ENCODE measurements around the gene KCND1.

KCND1 gene

GRCh38 chrX:48960291-48960690, 11.4 kb downstream of the KCND1 start:
- in situ Hi-C loops (cut with MboI; ENCODE audit: low sequenced_read_pairs, unreplicated experiment), result no loop called here
- DNase-seq (ENCODE audit: low spot score), result no peak
- no peak for TF ChIP-seq CTCF (IDR thresholded peaks at IDR 0.05; ENCODE audit: borderline replicate concordance, control extremely low read depth, extremely low read depth, insufficient read depth, missing control alignments)

- no peak for TF ChIP-seq CTCF (IDR thresholded peaks at IDR 0.05; ENCODE audit: borderline replicate concordance, control extremely low read depth, extremely low read depth, insufficient read depth, missing control alignments)
- DNase-seq (ENCODE audit: low spot score), result no peak
- in situ Hi-C loops (cut with MboI; ENCODE audit: low sequenced_read_pairs, unreplicated experiment), result no loop called here
Observed at GRCh38 chrX:48958635-48959094, 13.0 kb downstream of the KCND1 start.

GRCh38 chrX:48957827-48958634, 13.6 kb downstream of the KCND1 start:
- TF ChIP-seq CTCF (IDR thresholded peaks at IDR 0.05; ENCODE audit: borderline replicate concordance, control extremely low read depth, extremely low read depth, insufficient read depth, missing control alignments), result no peak
- DNase-seq (ENCODE audit: low spot score), result peak; percentile 90
- in situ Hi-C loops (cut with MboI; ENCODE audit: low sequenced_read_pairs, unreplicated experiment), result no loop called here

GRCh38 chrX:48957477-48957826, 14.2 kb downstream of the KCND1 start, which contains the start of gene OTUD5:
OTUD5 (minus strand) TSS chrX:48957607; CDS start chrX:48957570, 37 bp downstream.
- DNase-seq (ENCODE audit: low spot score), result peak; percentile 82
- in situ Hi-C loops (cut with MboI; ENCODE audit: low sequenced_read_pairs, unreplicated experiment), result no loop called here
- no peak for TF ChIP-seq CTCF (IDR thresholded peaks at IDR 0.05; ENCODE audit: borderline replicate concordance, control extremely low read depth, extremely low read depth, insufficient read depth, missing control alignments)

- DNase-seq (ENCODE audit: low spot score), result no peak
- TF ChIP-seq CTCF (IDR thresholded peaks at IDR 0.05; ENCODE audit: borderline replicate concordance, control extremely low read depth, extremely low read depth, insufficient read depth, missing control alignments), result no peak
- in situ Hi-C loops (cut with MboI; ENCODE audit: low sequenced_read_pairs, unreplicated experiment), result no loop called here
Observed at GRCh38 chrX:48956728-48957414, 14.8 kb downstream of the KCND1 start.

- TF ChIP-seq CTCF (IDR thresholded peaks at IDR 0.05; ENCODE audit: borderline replicate concordance, control extremely low read depth, extremely low read depth, insufficient read depth, missing control alignments), result no peak
- DNase-seq (ENCODE audit: low spot score), result no peak
- in situ Hi-C loops (cut with MboI; ENCODE audit: low sequenced_read_pairs, unreplicated experiment), result no loop called here
Observed at GRCh38 chrX:48948589-48948988, 23.1 kb downstream of the KCND1 start.

All from GM13976 (cell line).